Measurements from ENCODE around the gene STEAP1. TPM values are rescaled to one million over a fixed set of nuclear protein-coding genes. Genes with fewer than 3 reads are reported as not detected.

The STEAP1 gene
- total and polyA plus RNA-seq, 7 experiments from 2014 or later, result 0.46 TPM; not detected in 6

Other genes starting within 250 kb of the STEAP1 start
- under 1 TPM in 1 of 5 experiments, not detected in 4; 0.05 TPM for gene STEAP2, start 57.3 kb downstream of the STEAP1 start, total RNA-seq
- gene STEAP2, start 57.3 kb downstream of the STEAP1 start, polyA plus RNA-seq, result not detected
- gene CFAP69, start 90.7 kb downstream of the STEAP1 start, total RNA-seq, result under 1 TPM in 2 of 5 experiments, not detected in 3; 0.30 to 0.80 TPM
- gene CFAP69, start 90.7 kb downstream of the STEAP1 start, polyA plus RNA-seq, result not detected
- gene FAM237B, start 166.8 kb downstream of the STEAP1 start, total RNA-seq, result not detected
- not detected for gene FAM237B, start 166.8 kb downstream of the STEAP1 start, polyA plus RNA-seq
- 10 to 100 TPM; 21.5 to 51.4 (median 29.8) TPM for gene GTPBP10, start 192.2 kb downstream of the STEAP1 start, total RNA-seq
- 10 to 100 TPM; 42.1 to 47.6 TPM for gene GTPBP10, start 192.2 kb downstream of the STEAP1 start, polyA plus RNA-seq
- gene CLDN12, start 249.0 kb downstream of the STEAP1 start, total RNA-seq, result 1 to 10 TPM in 4 of 5 experiments, under 1 TPM in 1; 0.76 to 3.9 (median 2.0) TPM
- gene CLDN12, start 249.0 kb downstream of the STEAP1 start, polyA plus RNA-seq, result under 1 TPM; 0.41 to 0.56 TPM